Upper lobe of left lung (tissue), 4 donors: Measurements from ENCODE around the gene CLEC18A.

Experiments used
- CTCF ChIP-seq, 6 experiments: fragments of 450-650 bp in 4 of 6; fragments of 200-600 bp in 2 of 6; sonication (generic) in 2 of 6; IDR thresholded peaks; one replicate each; pipeline ENCODE4 v1.5.1; 2016 to 2019; ENCODE audit warnings: antibody characterized with exemption in 6 of 6
- EP300 ChIP-seq, 4 donors: sonication (generic); formaldehyde crosslinking; IDR thresholded peaks; one replicate each; pipeline ENCODE4 v1.5.1; 2017; ENCODE audit warnings: antibody characterized with exemption in 4 of 4, control low read depth in 2 of 4
- POLR2A ChIP-seq, 4 donors: fragments of 450-650 bp; IDR thresholded peaks; one replicate each; pipeline ENCODE4 v1.5.1; 2016 to 2017; ENCODE audit warnings: antibody characterized with exemption in 4 of 4, mild to moderate bottlenecking in 2 of 4
- POLR2AphosphoS5 ChIP-seq, 2 donors: sonication (generic); formaldehyde crosslinking; IDR thresholded peaks; one replicate each; pipeline ENCODE4 v1.5.1; 2017; ENCODE audit warnings: antibody characterized with exemption in 2 of 2

DNA sequence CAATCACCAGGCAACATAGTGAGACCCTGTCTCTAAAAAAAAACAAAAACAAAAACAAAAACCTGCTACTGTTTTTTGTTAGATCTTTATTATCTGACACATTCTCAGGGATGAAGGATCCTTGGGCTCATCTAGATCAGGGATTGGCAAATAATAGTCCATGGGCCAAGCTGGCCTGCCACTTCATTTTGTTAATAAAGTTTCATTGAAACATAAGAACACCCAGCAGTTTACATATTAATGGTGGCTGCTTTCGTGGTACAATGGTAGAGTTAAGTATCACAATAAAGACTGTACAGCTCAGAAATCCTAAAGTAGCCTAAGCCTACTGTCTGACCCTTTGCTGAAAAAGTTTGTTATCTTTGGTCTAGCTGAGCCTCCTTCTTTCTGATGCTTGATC is 32.9 kb upstream of the CLEC18A start:
- TF ChIP-seq CTCF (IDR thresholded peaks at IDR 0.05) (no peak), POLR2A (IDR thresholded peaks at IDR 0.05) (no peak), POLR2AphosphoS5 (IDR thresholded peaks at IDR 0.05) (no peak), EP300 (IDR thresholded peaks at IDR 0.05) (no peak)
